Measurements from ENCODE around the gene TCF15.

The TCF15 gene

GRCh38 chr20:626579-626978, 16.5 kb upstream of the TCF15 start:
- DNase-seq, result no peak
- no peak overlapping the region for H2AFZ ChIP-seq (ENCODE audit: low read depth, low read length)
- H4K20me1 ChIP-seq (ENCODE audit: insufficient read depth, low read length), result no peaks in the 10 kb centered on the region
- TF ChIP-seq, protein P1, sequence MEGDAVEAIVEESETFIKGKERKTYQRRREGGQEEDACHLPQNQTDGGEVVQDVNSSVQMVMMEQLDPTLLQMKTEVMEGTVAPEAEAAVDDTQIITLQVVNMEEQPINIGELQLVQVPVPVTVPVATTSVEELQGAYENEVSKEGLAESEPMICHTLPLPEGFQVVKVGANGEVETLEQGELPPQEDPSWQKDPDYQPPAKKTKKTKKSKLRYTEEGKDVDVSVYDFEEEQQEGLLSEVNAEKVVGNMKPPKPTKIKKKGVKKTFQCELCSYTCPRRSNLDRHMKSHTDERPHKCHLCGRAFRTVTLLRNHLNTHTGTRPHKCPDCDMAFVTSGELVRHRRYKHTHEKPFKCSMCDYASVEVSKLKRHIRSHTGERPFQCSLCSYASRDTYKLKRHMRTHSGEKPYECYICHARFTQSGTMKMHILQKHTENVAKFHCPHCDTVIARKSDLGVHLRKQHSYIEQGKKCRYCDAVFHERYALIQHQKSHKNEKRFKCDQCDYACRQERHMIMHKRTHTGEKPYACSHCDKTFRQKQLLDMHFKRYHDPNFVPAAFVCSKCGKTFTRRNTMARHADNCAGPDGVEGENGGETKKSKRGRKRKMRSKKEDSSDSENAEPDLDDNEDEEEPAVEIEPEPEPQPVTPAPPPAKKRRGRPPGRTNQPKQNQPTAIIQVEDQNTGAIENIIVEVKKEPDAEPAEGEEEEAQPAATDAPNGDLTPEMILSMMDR (IDR thresholded peaks at IDR 0.05; ENCODE audit: borderline replicate concordance, extremely low read depth, low read length, poor library complexity, severe bottlenecking), result no peak
- no peak for TF ChIP-seq EZH2 (IDR thresholded peaks at IDR 0.05; ENCODE audit: borderline replicate concordance, low read depth, low read length, severe bottlenecking)
- H3K27me3 ChIP-seq (ENCODE audit: insufficient read depth, low read length, poor library complexity), result peaks cover 11% of the 10 kb centered on the region
- no peaks in the 10 kb centered on the region for H3K79me2 ChIP-seq (ENCODE audit: insufficient read depth, low read length)
- no peaks in the 10 kb centered on the region for H3K4me1 ChIP-seq (ENCODE audit: insufficient read depth, low read length)
- no peak for ATAC-seq (ENCODE audit: insufficient read depth, low read depth)
- no peaks in the 10 kb centered on the region for H3K9me3 ChIP-seq (ENCODE audit: insufficient read depth, low read length, severe bottlenecking)
- no peak overlapping the region for H3K4me3 ChIP-seq (ENCODE audit: low read depth in 1 of 2, low read length in 2 of 2)
- no peaks in the 10 kb centered on the region for H3K36me3 ChIP-seq (ENCODE audit: insufficient read depth, low read length)
- no peak overlapping the region for H3K27ac ChIP-seq (ENCODE audit: low read length)
- H3K9ac ChIP-seq (ENCODE audit: low read depth, low read length), result no peak overlapping the region
- no peak overlapping the region for H3K4me2 ChIP-seq (ENCODE audit: insufficient read depth, low read length)

DNA sequence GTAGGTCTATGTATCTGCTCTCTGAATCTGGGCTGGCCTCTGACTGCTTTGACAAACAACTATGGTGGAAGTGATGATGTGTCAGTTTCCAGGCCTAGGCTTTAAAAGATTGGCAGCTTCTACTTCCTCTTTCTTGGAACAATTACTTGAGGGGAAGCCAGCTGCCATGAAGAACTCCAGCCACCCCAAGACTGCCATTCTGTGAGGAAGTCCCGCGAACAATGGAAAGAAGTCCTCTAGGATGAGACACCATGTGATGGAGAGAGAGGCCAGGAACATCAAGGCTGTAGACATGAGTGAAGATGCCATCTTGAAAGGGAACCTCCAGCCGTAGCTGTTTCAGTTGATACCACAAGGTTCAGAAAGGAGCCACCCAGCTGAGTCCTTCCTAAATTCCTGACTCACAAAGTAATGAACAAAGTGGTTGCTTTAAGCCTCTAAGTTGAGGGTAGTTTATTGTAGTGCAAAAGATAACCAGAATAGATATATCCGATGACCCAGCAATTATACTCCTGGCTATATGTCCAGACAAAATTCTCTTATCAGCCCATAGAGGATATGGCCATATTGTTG, 15.3 kb upstream of the TCF15 start:
- no peak for DNase-seq
- no peak overlapping the region for H3K9ac ChIP-seq (ENCODE audit: low read depth, low read length)
- no peak overlapping the region for H3K4me3 ChIP-seq (ENCODE audit: low read depth in 1 of 2, low read length in 2 of 2)

DNA sequence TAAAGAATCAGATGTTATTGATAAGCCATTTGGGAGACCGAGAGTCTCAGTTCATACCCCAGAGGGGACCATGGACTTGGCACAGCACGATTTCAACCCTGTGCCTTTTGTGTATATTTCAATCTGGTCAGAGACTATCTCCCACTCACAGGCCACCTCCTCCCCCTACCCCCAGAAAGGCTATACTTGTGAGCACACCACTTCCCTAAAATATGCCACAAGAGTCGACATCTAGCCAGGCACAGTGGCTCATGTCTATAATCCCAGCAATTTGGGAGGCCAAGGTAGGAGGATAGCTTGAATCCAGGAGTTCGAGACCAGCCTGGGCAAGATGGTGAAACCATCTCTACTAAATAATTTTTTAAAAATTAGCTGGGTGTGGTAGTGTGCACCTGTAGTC, 13.6 kb upstream of the TCF15 start:
- DNase-seq (no peak), ATAC-seq (ENCODE audit: insufficient read depth, low read depth) (no peak)
- TF ChIP-seq EZH2 (IDR thresholded peaks at IDR 0.05; ENCODE audit: borderline replicate concordance, low read depth, low read length, severe bottlenecking), result no peak
- Histone ChIP-seq H3K9ac (ENCODE audit: low read depth, low read length) (no peak overlapping the region), H3K4me2 (ENCODE audit: insufficient read depth, low read length) (no peak overlapping the region), H3K79me2 (ENCODE audit: insufficient read depth, low read length) (no peaks in the 10 kb centered on the region), H3K9me3 (ENCODE audit: insufficient read depth, low read length, severe bottlenecking) (no peaks in the 10 kb centered on the region), H3K27ac (ENCODE audit: low read length) (no peak overlapping the region), H3K36me3 (ENCODE audit: insufficient read depth, low read length) (no peaks in the 10 kb centered on the region), H4K20me1 (ENCODE audit: insufficient read depth, low read length) (no peaks in the 10 kb centered on the region), H3K4me3 (ENCODE audit: low read depth in 1 of 2, low read length in 2 of 2) (no peak overlapping the region), H3K4me1 (ENCODE audit: insufficient read depth, low read length) (no peaks in the 10 kb centered on the region), H3K27me3 (ENCODE audit: insufficient read depth, low read length, poor library complexity) (peaks cover 15% of the 10 kb centered on the region), H2AFZ (ENCODE audit: low read depth, low read length) (no peak overlapping the region)

More for the DNA sequence above, 15.3 kb upstream of the TCF15 start:
- H3K79me2 ChIP-seq (ENCODE audit: insufficient read depth, low read length), result no peaks in the 10 kb centered on the region
- ATAC-seq (ENCODE audit: insufficient read depth, low read depth), result no peak
- no peak overlapping the region for H3K27ac ChIP-seq (ENCODE audit: low read length)
- H3K9me3 ChIP-seq (ENCODE audit: insufficient read depth, low read length, severe bottlenecking), result no peaks in the 10 kb centered on the region
- no peaks in the 10 kb centered on the region for H3K36me3 ChIP-seq (ENCODE audit: insufficient read depth, low read length)
- H4K20me1 ChIP-seq (ENCODE audit: insufficient read depth, low read length), result no peaks in the 10 kb centered on the region
- H3K4me2 ChIP-seq (ENCODE audit: insufficient read depth, low read length), result no peak overlapping the region
- no peak overlapping the region for H2AFZ ChIP-seq (ENCODE audit: low read depth, low read length)
- H3K4me1 ChIP-seq (ENCODE audit: insufficient read depth, low read length), result no peaks in the 10 kb centered on the region
- TF ChIP-seq, protein P1 (IDR thresholded peaks at IDR 0.05; ENCODE audit: borderline replicate concordance, extremely low read depth, low read length, poor library complexity, severe bottlenecking), result no peak
- no peak for TF ChIP-seq EZH2 (IDR thresholded peaks at IDR 0.05; ENCODE audit: borderline replicate concordance, low read depth, low read length, severe bottlenecking)
- H3K27me3 ChIP-seq (ENCODE audit: insufficient read depth, low read length, poor library complexity), result peaks cover 11% of the 10 kb centered on the region

DNA sequence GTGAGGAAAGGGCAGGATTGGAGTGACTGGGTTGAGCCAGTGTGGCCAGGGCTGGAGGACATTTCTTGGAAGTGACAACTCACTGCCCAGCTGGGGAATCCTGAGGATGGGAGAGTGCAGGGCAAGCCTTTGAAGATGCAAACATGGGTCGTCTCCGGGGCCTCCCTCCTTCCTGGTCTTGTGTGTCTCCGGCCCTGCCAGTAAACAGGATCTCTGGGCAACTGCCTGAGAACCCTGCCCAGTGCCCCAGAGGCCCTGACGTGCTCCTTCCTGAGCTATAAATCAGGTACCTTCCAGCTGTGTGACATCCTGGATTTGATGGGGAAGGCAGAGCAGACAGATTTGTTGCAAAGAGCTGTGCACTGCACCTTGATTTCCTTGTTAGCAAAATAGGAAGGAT, 12.9 kb upstream of the TCF15 start:
- H2AFZ ChIP-seq (ENCODE audit: low read depth, low read length), result no peak overlapping the region
- H3K4me1 ChIP-seq (ENCODE audit: insufficient read depth, low read length), result no peaks in the 10 kb centered on the region
- H3K36me3 ChIP-seq (ENCODE audit: insufficient read depth, low read length), result no peaks in the 10 kb centered on the region
- TF ChIP-seq, protein P1 (IDR thresholded peaks at IDR 0.05; ENCODE audit: borderline replicate concordance, extremely low read depth, low read length, poor library complexity, severe bottlenecking), result no peak
- no peak for TF ChIP-seq EZH2 (IDR thresholded peaks at IDR 0.05; ENCODE audit: borderline replicate concordance, low read depth, low read length, severe bottlenecking)
- H3K9me3 ChIP-seq (ENCODE audit: insufficient read depth, low read length, severe bottlenecking), result no peaks in the 10 kb centered on the region
- H3K79me2 ChIP-seq (ENCODE audit: insufficient read depth, low read length), result no peaks in the 10 kb centered on the region
- H3K4me2 ChIP-seq (ENCODE audit: insufficient read depth, low read length), result no peak overlapping the region
- no peaks in the 10 kb centered on the region for H4K20me1 ChIP-seq (ENCODE audit: insufficient read depth, low read length)
- no peak for DNase-seq
- no peak for ATAC-seq (ENCODE audit: insufficient read depth, low read depth)
- H3K9ac ChIP-seq (ENCODE audit: low read depth, low read length), result no peak overlapping the region
- no peak overlapping the region for H3K27ac ChIP-seq (ENCODE audit: low read length)
- peaks cover 16% of the 10 kb centered on the region for H3K27me3 ChIP-seq (ENCODE audit: insufficient read depth, low read length, poor library complexity)
- no peak overlapping the region for H3K4me3 ChIP-seq (ENCODE audit: low read depth in 1 of 2, low read length in 2 of 2)

All from DND-41 (cell line).